ENCODE results near the gene BCLAF3. TPM values are rescaled to one million over a fixed set of nuclear protein-coding genes. Genes with fewer than 3 reads are reported as not detected.

The BCLAF3 gene
- polyA plus RNA-seq, 1 donor from 2014 or later, result 34.6 TPM

DNA sequence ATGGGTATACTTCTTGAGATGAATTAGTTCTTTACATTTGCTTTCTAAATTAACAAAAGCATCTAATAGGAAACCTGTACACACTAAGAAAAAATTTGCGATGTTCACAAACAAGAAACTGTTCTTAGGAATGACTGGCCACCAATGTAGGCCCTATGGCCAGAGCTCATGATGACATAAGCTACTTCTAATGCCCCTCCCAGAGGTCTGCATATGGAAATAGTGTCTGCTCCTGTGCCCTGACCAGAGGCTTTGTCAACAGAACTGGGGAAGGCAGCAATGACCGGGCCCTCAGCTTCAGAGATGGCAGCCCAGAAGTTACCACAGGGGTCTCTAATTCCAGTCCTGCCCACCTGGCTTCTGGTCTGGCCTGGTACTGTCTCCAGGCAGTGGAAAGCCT, 15.0 kb upstream of the BCLAF3 start:
- Histone ChIP-seq H3K27me3 (ENCODE audit: insufficient read depth, low read depth, low read length) (no peaks in the 10 kb centered on the region), H2AFZ (ENCODE audit: low read depth, low read length) (no peak overlapping the region), H3K9me2 (ENCODE audit: insufficient read depth, low read length) (no peaks in the 10 kb centered on the region), H3F3A (ENCODE audit: insufficient read depth, low read length, poor library complexity, severe bottlenecking) (no peaks in the 10 kb centered on the region), H3K4me2 (ENCODE audit: low read length) (no peak overlapping the region), H3K9ac (ENCODE audit: low read length) (no peak overlapping the region), H3K27ac (ENCODE audit: low read length) (no peak overlapping the region), H3K36me3 (ENCODE audit: insufficient read depth, low read length) (no peaks in the 10 kb centered on the region), H3K4me3 (ENCODE audit: low read length) (no peak overlapping the region), H3K79me2 (replicated peaks; ENCODE audit: insufficient read depth, low read length) (no peaks in the 10 kb centered on the region), H4K20me1 (ENCODE audit: insufficient read depth) (no peaks in the 10 kb centered on the region), H3K9me3 (ENCODE audit: low read length) (no peaks in the 10 kb centered on the region)
- no peak for TF ChIP-seq SMC3 (conservative IDR thresholded peaks at IDR 0.05; ENCODE audit: poor library complexity)

DNA sequence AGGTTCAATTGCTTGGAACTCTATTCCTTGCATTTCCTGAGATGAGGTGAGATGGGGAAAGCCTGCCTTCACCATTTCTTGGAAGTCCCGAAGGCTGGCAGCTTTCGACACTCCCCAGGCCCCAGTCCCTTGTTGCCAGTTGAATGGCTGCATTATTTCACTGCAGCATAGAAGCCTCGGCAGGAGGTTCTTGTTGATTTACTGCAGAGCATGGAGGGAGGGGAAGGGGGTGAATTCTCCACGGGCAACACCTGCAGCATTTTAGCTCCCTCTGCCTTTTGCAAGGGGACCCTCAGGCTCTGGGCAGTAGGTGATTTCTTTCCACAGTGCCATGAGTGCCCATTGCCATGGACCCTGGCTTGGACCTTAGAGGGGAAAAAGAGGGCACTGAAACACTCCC, 10.7 kb upstream of the BCLAF3 start:
- Histone ChIP-seq H3K27ac (ENCODE audit: low read length) (no peak overlapping the region), H3K4me2 (ENCODE audit: low read length) (no peak overlapping the region), H3K27me3 (ENCODE audit: insufficient read depth, low read depth, low read length) (no peaks in the 10 kb centered on the region), H3K9me3 (ENCODE audit: low read length) (no peaks in the 10 kb centered on the region), H3K9me2 (ENCODE audit: insufficient read depth, low read length) (no peaks in the 10 kb centered on the region), H3K79me2 (replicated peaks; ENCODE audit: insufficient read depth, low read length) (no peaks in the 10 kb centered on the region), H2AFZ (ENCODE audit: low read depth, low read length) (no peak overlapping the region), H3K4me3 (ENCODE audit: low read length) (no peak overlapping the region), H3K36me3 (ENCODE audit: insufficient read depth, low read length) (no peaks in the 10 kb centered on the region), H4K20me1 (ENCODE audit: insufficient read depth) (no peaks in the 10 kb centered on the region), H3K9ac (ENCODE audit: low read length) (no peak overlapping the region), H3F3A (ENCODE audit: insufficient read depth, low read length, poor library complexity, severe bottlenecking) (no peaks in the 10 kb centered on the region)
- TF ChIP-seq SMC3 (conservative IDR thresholded peaks at IDR 0.05; ENCODE audit: poor library complexity) (no peak), EZH2 (IDR thresholded peaks at IDR 0.05; ENCODE audit: borderline replicate concordance, insufficient read depth, low read length, poor library complexity, severe bottlenecking) (no peak)

DNA sequence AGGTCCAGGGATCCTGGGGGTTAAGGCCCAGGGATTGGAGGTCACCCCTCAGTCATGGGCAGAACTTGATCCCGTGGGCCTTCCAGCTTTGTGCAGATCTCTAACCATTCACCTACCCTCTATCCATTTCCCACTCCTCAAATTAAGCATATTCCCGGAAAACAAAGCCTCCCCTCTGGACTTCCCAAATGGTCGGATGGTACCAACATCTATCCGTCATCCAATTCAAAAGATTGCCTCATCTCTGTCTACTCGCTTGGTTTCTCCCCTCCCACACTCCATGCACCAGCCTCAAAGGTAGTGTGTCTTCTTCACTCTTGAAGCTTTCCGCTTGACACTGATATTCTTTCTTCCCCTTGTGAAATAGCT, 473 bp upstream of the BCLAF3 start:
- Histone ChIP-seq H4K20me1 (ENCODE audit: insufficient read depth) (no peaks in the 10 kb centered on the region), H2AFZ (ENCODE audit: low read depth, low read length) (peak overlapping the region; percentile 14), H3K9ac (ENCODE audit: low read length) (peak overlapping the region; percentile 58), H3K9me2 (ENCODE audit: insufficient read depth, low read length) (no peaks in the 10 kb centered on the region), H3K9me3 (ENCODE audit: low read length) (no peaks in the 10 kb centered on the region), H3K4me3 (ENCODE audit: low read length) (peak overlapping the region; percentile 63), H3F3A (ENCODE audit: insufficient read depth, low read length, poor library complexity, severe bottlenecking) (no peaks in the 10 kb centered on the region), H3K4me2 (ENCODE audit: low read length) (no peak overlapping the region), H3K79me2 (replicated peaks; ENCODE audit: insufficient read depth, low read length) (peaks cover 10% of the 10 kb centered on the region), H3K27me3 (ENCODE audit: insufficient read depth, low read depth, low read length) (no peaks in the 10 kb centered on the region), H3K36me3 (ENCODE audit: insufficient read depth, low read length) (no peaks in the 10 kb centered on the region), H3K27ac (ENCODE audit: low read length) (peak overlapping the region; percentile 53)
- no peak for TF ChIP-seq EP300 (conservative IDR thresholded peaks at IDR 0.05; ENCODE audit: poor library complexity, severe bottlenecking)
- TF ChIP-seq TAF1 (IDR thresholded peaks at IDR 0.05; ENCODE audit: low read depth), result no peak
- TF ChIP-seq, protein P1, sequence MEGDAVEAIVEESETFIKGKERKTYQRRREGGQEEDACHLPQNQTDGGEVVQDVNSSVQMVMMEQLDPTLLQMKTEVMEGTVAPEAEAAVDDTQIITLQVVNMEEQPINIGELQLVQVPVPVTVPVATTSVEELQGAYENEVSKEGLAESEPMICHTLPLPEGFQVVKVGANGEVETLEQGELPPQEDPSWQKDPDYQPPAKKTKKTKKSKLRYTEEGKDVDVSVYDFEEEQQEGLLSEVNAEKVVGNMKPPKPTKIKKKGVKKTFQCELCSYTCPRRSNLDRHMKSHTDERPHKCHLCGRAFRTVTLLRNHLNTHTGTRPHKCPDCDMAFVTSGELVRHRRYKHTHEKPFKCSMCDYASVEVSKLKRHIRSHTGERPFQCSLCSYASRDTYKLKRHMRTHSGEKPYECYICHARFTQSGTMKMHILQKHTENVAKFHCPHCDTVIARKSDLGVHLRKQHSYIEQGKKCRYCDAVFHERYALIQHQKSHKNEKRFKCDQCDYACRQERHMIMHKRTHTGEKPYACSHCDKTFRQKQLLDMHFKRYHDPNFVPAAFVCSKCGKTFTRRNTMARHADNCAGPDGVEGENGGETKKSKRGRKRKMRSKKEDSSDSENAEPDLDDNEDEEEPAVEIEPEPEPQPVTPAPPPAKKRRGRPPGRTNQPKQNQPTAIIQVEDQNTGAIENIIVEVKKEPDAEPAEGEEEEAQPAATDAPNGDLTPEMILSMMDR (IDR thresholded peaks at IDR 0.05; ENCODE audit: poor library complexity, severe bottlenecking), result no peak
- no peak for TF ChIP-seq SMC3 (conservative IDR thresholded peaks at IDR 0.05; ENCODE audit: poor library complexity)
- TF ChIP-seq, protein P2, sequence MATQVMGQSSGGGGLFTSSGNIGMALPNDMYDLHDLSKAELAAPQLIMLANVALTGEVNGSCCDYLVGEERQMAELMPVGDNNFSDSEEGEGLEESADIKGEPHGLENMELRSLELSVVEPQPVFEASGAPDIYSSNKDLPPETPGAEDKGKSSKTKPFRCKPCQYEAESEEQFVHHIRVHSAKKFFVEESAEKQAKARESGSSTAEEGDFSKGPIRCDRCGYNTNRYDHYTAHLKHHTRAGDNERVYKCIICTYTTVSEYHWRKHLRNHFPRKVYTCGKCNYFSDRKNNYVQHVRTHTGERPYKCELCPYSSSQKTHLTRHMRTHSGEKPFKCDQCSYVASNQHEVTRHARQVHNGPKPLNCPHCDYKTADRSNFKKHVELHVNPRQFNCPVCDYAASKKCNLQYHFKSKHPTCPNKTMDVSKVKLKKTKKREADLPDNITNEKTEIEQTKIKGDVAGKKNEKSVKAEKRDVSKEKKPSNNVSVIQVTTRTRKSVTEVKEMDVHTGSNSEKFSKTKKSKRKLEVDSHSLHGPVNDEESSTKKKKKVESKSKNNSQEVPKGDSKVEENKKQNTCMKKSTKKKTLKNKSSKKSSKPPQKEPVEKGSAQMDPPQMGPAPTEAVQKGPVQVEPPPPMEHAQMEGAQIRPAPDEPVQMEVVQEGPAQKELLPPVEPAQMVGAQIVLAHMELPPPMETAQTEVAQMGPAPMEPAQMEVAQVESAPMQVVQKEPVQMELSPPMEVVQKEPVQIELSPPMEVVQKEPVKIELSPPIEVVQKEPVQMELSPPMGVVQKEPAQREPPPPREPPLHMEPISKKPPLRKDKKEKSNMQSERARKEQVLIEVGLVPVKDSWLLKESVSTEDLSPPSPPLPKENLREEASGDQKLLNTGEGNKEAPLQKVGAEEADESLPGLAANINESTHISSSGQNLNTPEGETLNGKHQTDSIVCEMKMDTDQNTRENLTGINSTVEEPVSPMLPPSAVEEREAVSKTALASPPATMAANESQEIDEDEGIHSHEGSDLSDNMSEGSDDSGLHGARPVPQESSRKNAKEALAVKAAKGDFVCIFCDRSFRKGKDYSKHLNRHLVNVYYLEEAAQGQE (IDR thresholded peaks at IDR 0.05; ENCODE audit: borderline replicate concordance), result no peak
- TF ChIP-seq POLR2AphosphoS5 (IDR thresholded peaks at IDR 0.05), result no peak
- no peak for TF ChIP-seq EZH2 (IDR thresholded peaks at IDR 0.05; ENCODE audit: borderline replicate concordance, insufficient read depth, low read length, poor library complexity, severe bottlenecking)
- TF ChIP-seq RAD21 (conservative IDR thresholded peaks at IDR 0.05), result no peak
- no peak for TF ChIP-seq MXI1 (conservative IDR thresholded peaks at IDR 0.05; ENCODE audit: poor library complexity, severe bottlenecking)

All from neural cell (in vitro differentiated cells).